Measurements from ENCODE around the gene CCRL2. TPM values are rescaled to one million over a fixed set of nuclear protein-coding genes. Genes with fewer than 3 reads are reported as not detected.
A peak's percentile ranks its signal among the peaks of the same experiment; 100 is the strongest.
"Not testable (repeated sequence)": the region's sequence is repeated elsewhere in the genome, so short reads cannot be mapped to it uniquely, and the experiment has no call there.

Gene CCRL2
- total RNA-seq, 1 donor from 2014 or later, result not detected

GRCh38 chr3:46400000-46400734 lies 6.9 kb upstream of the CCRL2 start:
- Mint-ChIP-seq H3K27ac (ENCODE audit: unreplicated experiment) (no peak overlapping the region), H3K27me3 (ENCODE audit: low read depth) (peaks cover 4% of the 10 kb centered on the region), H3K4me1 (ENCODE audit: low read depth) (peaks cover 3% of the 10 kb centered on the region), H3K4me3 (ENCODE audit: unreplicated experiment) (no peak overlapping the region), H3K9me3 (ENCODE audit: low read depth) (no peaks in the 10 kb centered on the region), H3K36me3 (ENCODE audit: low read depth) (no peaks in the 10 kb centered on the region)
- TF ChIP-seq CTCF (IDR thresholded peaks at IDR 0.05), result no peak
- no peak for DNase-seq (ENCODE audit: low spot score)

- no peak for DNase-seq (ENCODE audit: low spot score)
- H3K4me3 Mint-ChIP-seq (ENCODE audit: unreplicated experiment), result no peak overlapping the region
- peaks cover 2% of the 10 kb centered on the region for H3K27me3 Mint-ChIP-seq (ENCODE audit: low read depth)
- no peak for TF ChIP-seq CTCF (IDR thresholded peaks at IDR 0.05)
- H3K9me3 Mint-ChIP-seq (ENCODE audit: low read depth), result no peaks in the 10 kb centered on the region
- H3K4me1 Mint-ChIP-seq (ENCODE audit: low read depth), result peaks cover 10% of the 10 kb centered on the region
- no peaks in the 10 kb centered on the region for H3K36me3 Mint-ChIP-seq (ENCODE audit: low read depth)
- no peak overlapping the region for H3K27ac Mint-ChIP-seq (ENCODE audit: unreplicated experiment)
Observed at GRCh38 chr3:46400846-46401245, 6.2 kb upstream of the CCRL2 start.

- no peaks in the 10 kb centered on the region for H3K36me3 Mint-ChIP-seq (ENCODE audit: low read depth)
- H3K4me1 Mint-ChIP-seq (ENCODE audit: low read depth), result peaks cover 17% of the 10 kb centered on the region
- H3K27ac Mint-ChIP-seq (ENCODE audit: unreplicated experiment), result no peak overlapping the region
- H3K27me3 Mint-ChIP-seq (ENCODE audit: low read depth), result peaks cover 2% of the 10 kb centered on the region
- DNase-seq (ENCODE audit: low spot score), result no peak
- no peaks in the 10 kb centered on the region for H3K9me3 Mint-ChIP-seq (ENCODE audit: low read depth)
- no peak overlapping the region for H3K4me3 Mint-ChIP-seq (ENCODE audit: unreplicated experiment)
- no peak for TF ChIP-seq CTCF (IDR thresholded peaks at IDR 0.05)
Observed at GRCh38 chr3:46401579-46401978, 5.5 kb upstream of the CCRL2 start.

- H3K9me3 Mint-ChIP-seq (ENCODE audit: low read depth); H3K4me3 Mint-ChIP-seq (ENCODE audit: unreplicated experiment); H3K27ac Mint-ChIP-seq (ENCODE audit: unreplicated experiment); H3K36me3 Mint-ChIP-seq (ENCODE audit: low read depth); DNase-seq (ENCODE audit: low spot score); H3K27me3 Mint-ChIP-seq (ENCODE audit: low read depth): not testable (repeated sequence)
- H3K4me1 Mint-ChIP-seq (ENCODE audit: low read depth), result peaks cover 31% of the 10 kb centered on the region
Observed at GRCh38 chr3:46402902-46403301, 4.2 kb upstream of the CCRL2 start.

- peaks cover 33% of the 10 kb centered on the region for H3K4me1 Mint-ChIP-seq (ENCODE audit: low read depth)
- H3K4me3 Mint-ChIP-seq (ENCODE audit: unreplicated experiment), result no peak overlapping the region
- DNase-seq (ENCODE audit: low spot score), result no peak
- TF ChIP-seq CTCF (IDR thresholded peaks at IDR 0.05), result no peak
- peak overlapping the region; percentile 27 for H3K27ac Mint-ChIP-seq (ENCODE audit: unreplicated experiment)
- H3K9me3 Mint-ChIP-seq (ENCODE audit: low read depth), result no peaks in the 10 kb centered on the region
- H3K27me3 Mint-ChIP-seq (ENCODE audit: low read depth), result peaks cover 2% of the 10 kb centered on the region
- no peaks in the 10 kb centered on the region for H3K36me3 Mint-ChIP-seq (ENCODE audit: low read depth)
Observed at GRCh38 chr3:46405301-46406019, 1.6 kb upstream of the CCRL2 start.
